ENCODE results near the gene IKBKG. TPM values are rescaled to one million over a fixed set of nuclear protein-coding genes. Genes with fewer than 3 reads are reported as not detected.

The IKBKG gene
- total and polyA plus RNA-seq, 2 of the 13 experiments (the other 11 are each of a cell fraction or from before 2014, with no cell fraction given): 30.6 to 44.3 TPM

DNA sequence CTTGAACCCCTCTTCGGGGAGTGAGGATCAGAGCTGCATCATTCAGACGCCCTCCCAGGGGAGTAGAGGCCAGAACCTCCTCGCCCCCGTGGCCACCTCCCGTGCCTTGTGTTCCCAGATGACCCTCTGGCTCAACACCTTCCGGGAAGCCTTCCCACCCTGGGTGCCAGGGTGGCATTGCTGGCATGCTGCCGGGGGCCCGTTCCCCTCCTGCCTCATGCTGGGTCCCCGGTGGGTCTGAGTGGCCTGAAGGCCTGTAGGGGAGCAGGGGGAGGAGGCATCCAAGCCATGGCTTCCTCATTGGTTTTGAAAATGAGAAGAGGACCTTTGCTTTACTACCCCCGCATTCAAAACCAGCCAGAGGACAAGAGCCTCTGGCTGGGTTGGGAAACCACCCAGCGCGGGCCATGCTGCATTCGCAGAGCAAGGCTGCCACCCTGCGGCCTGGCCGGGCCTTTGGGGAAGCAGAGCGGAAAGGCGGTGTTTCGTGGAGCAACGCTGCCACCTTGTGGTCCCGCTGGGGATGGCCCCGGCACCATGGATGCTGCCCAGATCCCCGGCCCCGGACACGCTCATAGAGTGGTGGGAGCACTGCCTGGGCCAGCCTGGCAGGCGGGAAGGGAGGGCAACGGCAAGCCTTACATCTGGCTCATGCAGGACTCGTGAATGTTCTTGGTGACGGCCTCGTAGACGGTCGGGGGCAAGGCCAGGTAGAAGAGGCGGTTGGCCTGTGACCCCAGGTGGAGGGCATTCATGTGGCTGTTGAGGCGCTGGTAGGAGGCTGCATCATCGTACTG lies 12.7 kb upstream of the IKBKG start (continued):
- TF ChIP-seq ZBTB8A (CRISPR knock-in tag; IDR thresholded peaks at IDR 0.05; ENCODE audit: borderline replicate concordance, low read depth): no peak
- no peak for TF ChIP-seq MAF1 (CRISPR knock-in tag; IDR thresholded peaks at IDR 0.05; ENCODE audit: borderline replicate concordance)
- TF ChIP-seq ZNF562 (CRISPR knock-in tag; IDR thresholded peaks at IDR 0.05; ENCODE audit: borderline replicate concordance): no peak
- TF ChIP-seq, protein P1, sequence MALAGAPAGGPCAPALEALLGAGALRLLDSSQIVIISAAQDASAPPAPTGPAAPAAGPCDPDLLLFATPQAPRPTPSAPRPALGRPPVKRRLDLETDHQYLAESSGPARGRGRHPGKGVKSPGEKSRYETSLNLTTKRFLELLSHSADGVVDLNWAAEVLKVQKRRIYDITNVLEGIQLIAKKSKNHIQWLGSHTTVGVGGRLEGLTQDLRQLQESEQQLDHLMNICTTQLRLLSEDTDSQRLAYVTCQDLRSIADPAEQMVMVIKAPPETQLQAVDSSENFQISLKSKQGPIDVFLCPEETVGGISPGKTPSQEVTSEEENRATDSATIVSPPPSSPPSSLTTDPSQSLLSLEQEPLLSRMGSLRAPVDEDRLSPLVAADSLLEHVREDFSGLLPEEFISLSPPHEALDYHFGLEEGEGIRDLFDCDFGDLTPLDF (CRISPR knock-in tag; IDR thresholded peaks at IDR 0.05): no peak
- peak; percentile 40; the same call in 1 of the 2 replicates for TF ChIP-seq GATAD1 (CRISPR knock-in tag; IDR thresholded peaks at IDR 0.05)
- TF ChIP-seq ZNF7 (CRISPR knock-in tag; IDR thresholded peaks at IDR 0.05): no peak
- TF ChIP-seq MIXL1 (CRISPR knock-in tag; IDR thresholded peaks at IDR 0.05): no peak
- TF ChIP-seq ZZZ3 (CRISPR knock-in tag; IDR thresholded peaks at IDR 0.05; ENCODE audit: borderline replicate concordance): no peak
- TF ChIP-seq, protein P2, sequence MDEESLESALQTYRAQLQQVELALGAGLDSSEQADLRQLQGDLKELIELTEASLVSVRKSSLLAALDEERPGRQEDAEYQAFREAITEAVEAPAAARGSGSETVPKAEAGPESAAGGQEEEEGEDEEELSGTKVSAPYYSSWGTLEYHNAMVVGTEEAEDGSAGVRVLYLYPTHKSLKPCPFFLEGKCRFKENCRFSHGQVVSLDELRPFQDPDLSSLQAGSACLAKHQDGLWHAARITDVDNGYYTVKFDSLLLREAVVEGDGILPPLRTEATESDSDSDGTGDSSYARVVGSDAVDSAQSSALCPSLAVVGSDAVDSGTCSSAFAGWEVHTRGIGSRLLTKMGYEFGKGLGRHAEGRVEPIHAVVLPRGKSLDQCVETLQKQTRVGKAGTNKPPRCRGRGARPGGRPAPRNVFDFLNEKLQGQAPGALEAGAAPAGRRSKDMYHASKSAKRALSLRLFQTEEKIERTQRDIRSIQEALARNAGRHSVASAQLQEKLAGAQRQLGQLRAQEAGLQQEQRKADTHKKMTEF (CRISPR knock-in tag; IDR thresholded peaks at IDR 0.05): peak; percentile 74
- no peak for TF ChIP-seq SUZ12 (IDR thresholded peaks at IDR 0.05; ENCODE audit: low read depth, low read length)
- TF ChIP-seq PPARG (CRISPR knock-in tag; conservative IDR thresholded peaks at IDR 0.05): no peak
- TF ChIP-seq, protein P3, sequence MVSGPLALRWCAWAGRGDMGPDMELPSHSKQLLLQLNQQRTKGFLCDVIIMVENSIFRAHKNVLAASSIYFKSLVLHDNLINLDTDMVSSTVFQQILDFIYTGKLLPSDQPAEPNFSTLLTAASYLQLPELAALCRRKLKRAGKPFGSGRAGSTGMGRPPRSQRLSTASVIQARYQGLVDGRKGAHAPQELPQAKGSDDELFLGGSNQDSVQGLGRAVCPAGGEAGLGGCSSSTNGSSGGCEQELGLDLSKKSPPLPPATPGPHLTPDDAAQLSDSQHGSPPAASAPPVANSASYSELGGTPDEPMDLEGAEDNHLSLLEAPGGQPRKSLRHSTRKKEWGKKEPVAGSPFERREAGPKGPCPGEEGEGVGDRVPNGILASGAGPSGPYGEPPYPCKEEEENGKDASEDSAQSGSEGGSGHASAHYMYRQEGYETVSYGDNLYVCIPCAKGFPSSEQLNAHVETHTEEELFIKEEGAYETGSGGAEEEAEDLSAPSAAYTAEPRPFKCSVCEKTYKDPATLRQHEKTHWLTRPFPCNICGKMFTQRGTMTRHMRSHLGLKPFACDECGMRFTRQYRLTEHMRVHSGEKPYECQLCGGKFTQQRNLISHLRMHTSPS (CRISPR knock-in tag; IDR thresholded peaks at IDR 0.05; ENCODE audit: low read depth): no peak
- TF ChIP-seq, protein P4, sequence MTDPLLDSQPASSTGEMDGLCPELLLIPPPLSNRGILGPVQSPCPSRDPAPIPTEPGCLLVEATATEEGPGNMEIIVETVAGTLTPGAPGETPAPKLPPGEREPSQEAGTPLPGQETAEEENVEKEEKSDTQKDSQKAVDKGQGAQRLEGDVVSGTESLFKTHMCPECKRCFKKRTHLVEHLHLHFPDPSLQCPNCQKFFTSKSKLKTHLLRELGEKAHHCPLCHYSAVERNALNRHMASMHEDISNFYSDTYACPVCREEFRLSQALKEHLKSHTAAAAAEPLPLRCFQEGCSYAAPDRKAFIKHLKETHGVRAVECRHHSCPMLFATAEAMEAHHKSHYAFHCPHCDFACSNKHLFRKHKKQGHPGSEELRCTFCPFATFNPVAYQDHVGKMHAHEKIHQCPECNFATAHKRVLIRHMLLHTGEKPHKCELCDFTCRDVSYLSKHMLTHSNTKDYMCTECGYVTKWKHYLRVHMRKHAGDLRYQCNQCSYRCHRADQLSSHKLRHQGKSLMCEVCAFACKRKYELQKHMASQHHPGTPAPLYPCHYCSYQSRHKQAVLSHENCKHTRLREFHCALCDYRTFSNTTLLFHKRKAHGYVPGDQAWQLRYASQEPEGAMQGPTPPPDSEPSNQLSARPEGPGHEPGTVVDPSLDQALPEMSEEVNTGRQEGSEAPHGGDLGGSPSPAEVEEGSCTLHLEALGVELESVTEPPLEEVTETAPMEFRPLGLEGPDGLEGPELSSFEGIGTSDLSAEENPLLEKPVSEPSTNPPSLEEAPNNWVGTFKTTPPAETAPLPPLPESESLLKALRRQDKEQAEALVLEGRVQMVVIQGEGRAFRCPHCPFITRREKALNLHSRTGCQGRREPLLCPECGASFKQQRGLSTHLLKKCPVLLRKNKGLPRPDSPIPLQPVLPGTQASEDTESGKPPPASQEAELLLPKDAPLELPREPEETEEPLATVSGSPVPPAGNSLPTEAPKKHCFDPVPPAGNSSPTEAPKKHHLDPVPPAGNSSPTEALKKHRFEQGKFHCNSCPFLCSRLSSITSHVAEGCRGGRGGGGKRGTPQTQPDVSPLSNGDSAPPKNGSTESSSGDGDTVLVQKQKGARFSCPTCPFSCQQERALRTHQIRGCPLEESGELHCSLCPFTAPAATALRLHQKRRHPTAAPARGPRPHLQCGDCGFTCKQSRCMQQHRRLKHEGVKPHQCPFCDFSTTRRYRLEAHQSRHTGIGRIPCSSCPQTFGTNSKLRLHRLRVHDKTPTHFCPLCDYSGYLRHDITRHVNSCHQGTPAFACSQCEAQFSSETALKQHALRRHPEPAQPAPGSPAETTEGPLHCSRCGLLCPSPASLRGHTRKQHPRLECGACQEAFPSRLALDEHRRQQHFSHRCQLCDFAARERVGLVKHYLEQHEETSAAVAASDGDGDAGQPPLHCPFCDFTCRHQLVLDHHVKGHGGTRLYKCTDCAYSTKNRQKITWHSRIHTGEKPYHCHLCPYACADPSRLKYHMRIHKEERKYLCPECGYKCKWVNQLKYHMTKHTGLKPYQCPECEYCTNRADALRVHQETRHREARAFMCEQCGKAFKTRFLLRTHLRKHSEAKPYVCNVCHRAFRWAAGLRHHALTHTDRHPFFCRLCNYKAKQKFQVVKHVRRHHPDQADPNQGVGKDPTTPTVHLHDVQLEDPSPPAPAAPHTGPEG (CRISPR knock-in tag; IDR thresholded peaks at IDR 0.05): no peak
- TF ChIP-seq ERF (CRISPR knock-in tag; IDR thresholded peaks at IDR 0.05): peak; percentile 64; the same call in 1 of the 2 replicates
- no peak for TF ChIP-seq MTF2 (CRISPR knock-in tag; IDR thresholded peaks at IDR 0.05; ENCODE audit: borderline replicate concordance)
- no peak for TF ChIP-seq RFX1 (IDR thresholded peaks at IDR 0.05)
- TF ChIP-seq DNMT3B (CRISPR knock-in tag; conservative IDR thresholded peaks at IDR 0.05): no peak
- no peak for TF ChIP-seq CREM (IDR thresholded peaks at IDR 0.05)
- TF ChIP-seq CREM (CRISPR knock-in tag; IDR thresholded peaks at IDR 0.05): no peak
- no peak for TF ChIP-seq KLF12 (CRISPR knock-in tag; IDR thresholded peaks at IDR 0.05; ENCODE audit: borderline replicate concordance)
- 0 out of 2 replicates have a peak, but pooled peaks have one; percentile 41 for TF ChIP-seq SMAD1 (CRISPR knock-in tag; IDR thresholded peaks at IDR 0.05; ENCODE audit: borderline replicate concordance, low read depth)
